ENCODE data around the gene NCKIPSD. TPM values are rescaled to one million over a fixed set of nuclear protein-coding genes. Genes with fewer than 3 reads are reported as not detected.

The NCKIPSD gene
- total RNA-seq, 4 donors from 2014 or later: 13.2 to 33.1 (median 19.4) TPM

DNA sequence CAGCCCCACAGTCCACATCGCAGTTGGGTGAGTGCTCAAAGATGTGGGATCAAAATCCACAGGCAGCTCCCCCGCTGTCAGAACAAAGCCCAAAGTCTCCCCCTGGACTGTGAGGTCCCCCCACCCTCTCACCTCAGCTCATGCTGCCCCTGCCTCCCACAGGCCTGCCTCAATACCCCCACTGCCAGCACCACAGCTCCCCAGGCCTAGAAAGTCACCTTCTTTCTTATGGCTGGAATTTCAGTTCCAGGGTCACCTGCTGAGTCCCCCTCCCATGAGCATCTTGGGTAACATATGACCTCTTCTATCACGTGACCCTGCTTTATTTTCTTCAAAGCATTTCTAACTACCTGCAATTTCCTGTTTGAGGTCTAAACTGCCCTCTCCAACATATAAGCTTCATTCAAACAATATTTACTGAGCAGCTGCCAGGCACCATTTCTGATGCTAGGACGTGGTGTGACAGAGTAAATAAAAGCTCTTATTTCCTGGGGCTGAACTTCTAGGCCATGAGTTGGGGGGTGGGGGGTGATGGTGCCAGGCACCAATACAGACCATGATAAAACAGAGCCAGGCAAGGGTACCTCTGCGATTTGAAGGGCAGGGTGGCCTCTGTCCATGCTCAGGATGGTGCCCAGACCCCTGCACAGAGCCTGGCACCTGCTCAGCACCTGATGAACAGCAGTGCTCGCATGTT is 61.7 kb downstream of the NCKIPSD start:
- intact Hi-C loops (cut with DNase I; ENCODE audit: low total_unique reads) (no loop called here), in situ Hi-C loops (cut with MboI; ENCODE audit: low sequenced_read_pairs in 4 of 4) (no loop called here)
- peaks cover 0 to 23% of the 10 kb centered on the region in 2 donors for H3K36me3 ChIP-seq
- no peak overlapping the region for H3K4me3 ChIP-seq
- TF ChIP-seq POLR2A (IDR thresholded peaks at IDR 0.05): no peak
- TF ChIP-seq, protein P1, sequence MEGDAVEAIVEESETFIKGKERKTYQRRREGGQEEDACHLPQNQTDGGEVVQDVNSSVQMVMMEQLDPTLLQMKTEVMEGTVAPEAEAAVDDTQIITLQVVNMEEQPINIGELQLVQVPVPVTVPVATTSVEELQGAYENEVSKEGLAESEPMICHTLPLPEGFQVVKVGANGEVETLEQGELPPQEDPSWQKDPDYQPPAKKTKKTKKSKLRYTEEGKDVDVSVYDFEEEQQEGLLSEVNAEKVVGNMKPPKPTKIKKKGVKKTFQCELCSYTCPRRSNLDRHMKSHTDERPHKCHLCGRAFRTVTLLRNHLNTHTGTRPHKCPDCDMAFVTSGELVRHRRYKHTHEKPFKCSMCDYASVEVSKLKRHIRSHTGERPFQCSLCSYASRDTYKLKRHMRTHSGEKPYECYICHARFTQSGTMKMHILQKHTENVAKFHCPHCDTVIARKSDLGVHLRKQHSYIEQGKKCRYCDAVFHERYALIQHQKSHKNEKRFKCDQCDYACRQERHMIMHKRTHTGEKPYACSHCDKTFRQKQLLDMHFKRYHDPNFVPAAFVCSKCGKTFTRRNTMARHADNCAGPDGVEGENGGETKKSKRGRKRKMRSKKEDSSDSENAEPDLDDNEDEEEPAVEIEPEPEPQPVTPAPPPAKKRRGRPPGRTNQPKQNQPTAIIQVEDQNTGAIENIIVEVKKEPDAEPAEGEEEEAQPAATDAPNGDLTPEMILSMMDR (IDR thresholded peaks at IDR 0.05 in 4 of 5, conservative IDR thresholded peaks at IDR 0.05 in 1 of 5): no peak
- H3K4me1 ChIP-seq: no peaks in the 10 kb centered on the region
- DNase-seq (no peak), ATAC-seq (no peak)
- H3K27me3 ChIP-seq: no peaks in the 10 kb centered on the region
- no peak overlapping the region for H3K27ac ChIP-seq
- H3K9me3 ChIP-seq: no peaks in the 10 kb centered on the region

Small RNAs within 50 kb of the gene (microRNA-seq; reads per million reads assigned to microRNA genes)
- 0 reads per million in 2 donors for gene MIR4793 (ENCODE audit: borderline replicate concordance in 2 of 2)

Other genes starting within 250 kb of the NCKIPSD start
- 10 to 100 TPM in 2 of 4 donors, 1 to 10 TPM in 2; 4.9 to 12.2 (median 9.9) TPM for gene CCDC51, start 245.8 kb downstream of the NCKIPSD start, total RNA-seq
- gene TMA7, start 245.7 kb downstream of the NCKIPSD start, total RNA-seq: 100 to 1,000 TPM; 202 to 353 (median 294) TPM
- 1 to 10 TPM; 4.8 to 7.2 (median 7.0) TPM for gene ATRIP, start 239.2 kb downstream of the NCKIPSD start, total RNA-seq
- gene SHISA5, start 181.7 kb downstream of the NCKIPSD start, total RNA-seq: 10 to 100 TPM; 17.0 to 31.6 (median 23.4) TPM
- gene PFKFB4, start 129.1 kb downstream of the NCKIPSD start, total RNA-seq: 1 to 10 TPM in 3 of 4 donors, under 1 TPM in 1; 0.87 to 2.6 (median 1.7) TPM
- gene UCN2, start 122.1 kb downstream of the NCKIPSD start, total RNA-seq: not detected
- 1 to 10 TPM in 2 of 4 donors, under 1 TPM in 2; 0.66 to 1.7 (median 1.1) TPM for gene COL7A1, start 90.6 kb downstream of the NCKIPSD start, total RNA-seq
- 100 to 1,000 TPM; 679 to 861 (median 720) TPM for gene UQCRC1, start 76.3 kb downstream of the NCKIPSD start, total RNA-seq
- gene TMEM89, start 64.1 kb downstream of the NCKIPSD start, total RNA-seq: not detected
- gene SLC26A6, start 50.5 kb downstream of the NCKIPSD start, total RNA-seq: 10 to 100 TPM in 2 of 4 donors, 1 to 10 TPM in 2; 6.1 to 17.3 (median 10.1) TPM
- under 1 TPM in 3 of 4 donors, not detected in 1; 0.02 to 0.25 (median 0.05) TPM for gene CELSR3, start 23.0 kb downstream of the NCKIPSD start, total RNA-seq
- gene IP6K2, start 31.3 kb upstream of the NCKIPSD start, total RNA-seq: 10 to 100 TPM; 16.9 to 31.8 (median 22.0) TPM
- gene PRKAR2A, start 162.0 kb upstream of the NCKIPSD start, total RNA-seq: 10 to 100 TPM; 62.2 to 97.1 (median 80.2) TPM
- gene SLC25A20, start 213.0 kb upstream of the NCKIPSD start, total RNA-seq: 100 to 1,000 TPM in 1 of 4 donors, 10 to 100 TPM in 3; 67.8 to 110 (median 83.4) TPM
- 100 to 1,000 TPM; 118 to 176 (median 143) TPM for gene ARIH2, start 232.9 kb upstream of the NCKIPSD start, total RNA-seq